OCI-M2 (cell line): ENCODE data around the gene ADM2.

Experiments used
- DNase-seq: peaks from one replicate; lab custom pipeline; 2025; ENCODE audit not compliant: unreplicated experiment; lab: John Stamatoyannopoulos, UW

ADM2 gene

GRCh38 chr22:50523806-50524675 is 42.7 kb downstream of the ADM2 start:
- no peak for DNase-seq

GRCh38 chr22:50524676-50525103 is 43.3 kb downstream of the ADM2 start:
- DNase-seq, result no peak

GRCh38 chr22:50525104-50525857 is 43.9 kb downstream of the ADM2 start, which contains the start of gene SCO2:
TSS of gene SCO2 (minus strand) at chr22:50525598. CDS start at chr22:50524411, 1,187 bp downstream.
- DNase-seq, result peak; percentile 37

- no peak for DNase-seq
These were observed 44.4 kb downstream of the ADM2 start for GRCh38 chr22:50525858-50526107.

GRCh38 chr22:50526108-50526833 is 44.9 kb downstream of the ADM2 start:
- DNase-seq, result no peak

- no peak for DNase-seq
These were observed 45.8 kb downstream of the ADM2 start for GRCh38 chr22:50526834-50527801.

GRCh38 chr22:50527921-50528681 is 46.8 kb downstream of the ADM2 start:
- DNase-seq, result no peak

- no peak for DNase-seq
These were observed 47.5 kb downstream of the ADM2 start for GRCh38 chr22:50528682-50529415.

GRCh38 chr22:50529416-50529896 is 48.1 kb downstream of the ADM2 start:
- no peak for DNase-seq

- DNase-seq, result no peak
These were observed 48.7 kb downstream of the ADM2 start, which contains the start of gene TYMP for GRCh38 chr22:50529897-50530579. TSS of gene TYMP (minus strand) at chr22:50530012. CDS start at chr22:50529709, 303 bp downstream.

GRCh38 chr22:50530580-50530876 is 49.2 kb downstream of the ADM2 start:
- no peak for DNase-seq

- DNase-seq, result no peak
These were observed 49.7 kb downstream of the ADM2 start for GRCh38 chr22:50530877-50531545.

GRCh38 chr22:50531546-50531961 is 50.2 kb downstream of the ADM2 start:
- DNase-seq, result no peak

GRCh38 chr22:50531962-50532674 is 50.8 kb downstream of the ADM2 start:
- DNase-seq, result no peak

GRCh38 chr22:50532824-50533796 is 51.8 kb downstream of the ADM2 start:
- DNase-seq, result no peak
